Left lung (tissue), 10 donors: ENCODE measurements around the gene FAM120A. TPM values are rescaled to one million over a fixed set of nuclear protein-coding genes. Genes with fewer than 3 reads are reported as not detected.

Experiments used
- ATAC-seq: fragments of 200-7000 bp; cut with Tn5 transposase; one replicate; pipeline ENCODE4 v1.9.1; 2020; ENCODE audit warnings: moderate library complexity
- DNase-seq, 4 donors: peaks; one replicate each; pipeline ENCODE4 v3.0.0-alpha.2; 2013 to 2020
- H3K27ac ChIP-seq, 2 donors: fragments of 200-600 bp; sonication (generic) in 1 of 2; one replicate each; pipeline versions ENCODE4 v1.5.0 to v1.8.0; 2020 to 2021
- H3K27me3 ChIP-seq, 2 donors: fragments of 200-600 bp; sonication (generic) in 1 of 2; one replicate each; pipeline versions ENCODE4 v1.5.0 to v1.8.0; 2020 to 2021
- H3K36me3 ChIP-seq, 2 donors: fragments of 200-600 bp; sonication (generic) in 1 of 2; one replicate each; pipeline versions ENCODE4 v1.5.0 to v1.8.0; 2020 to 2021
- H3K4me1 ChIP-seq, 2 donors: fragments of 200-600 bp; one replicate each; pipeline ENCODE4 v1.8.0; 2021
- H3K4me3 ChIP-seq, 2 donors: fragments of 200-600 bp; sonication (generic) in 1 of 2; one replicate each; pipeline versions ENCODE4 v1.5.0 to v1.8.0; 2020 to 2021; ENCODE audit warnings: mild to moderate bottlenecking in 1 of 2
- H3K9me3 ChIP-seq, 2 donors: fragments of 200-600 bp; sonication (generic) in 1 of 2; one replicate each; pipeline versions ENCODE4 v1.5.0 to v1.8.0; 2020 to 2021
- intact Hi-C, 2 donors: fragments of 100-400 bp; cut with DNase I; formaldehyde crosslinking; loops; one replicate each; pipeline versions ENCODE4 v1.11.2 to v1.14.2; 2022
- polyA plus RNA-seq, 6 donors: library from polyadenylated mRNA; unstranded; fragments of 120-200 nt; gene quantifications; one replicate each; pipeline ENCODE4 v1.2.1, GENCODE V29; 2013; ENCODE audit not compliant: insufficient read length in 6 of 6
- total RNA-seq, 2 donors: library from RNA; stranded (reverse); fragmentation: NEBNext Ultra II Directional; extraction: Animal tissue kit (Norgen Biotek cat#: 25700); gene quantifications; one replicate each; pipeline ENCODE4 v1.2.1, GENCODE V29; 2021
- TF ChIP-seq, protein P1 (sequence below), 2 donors: fragments of 200-600 bp; sonication (generic) in 1 of 2; IDR thresholded peaks; one replicate each; pipeline versions ENCODE4 v1.5.0 to v1.8.0; 2021; ENCODE audit warnings: antibody characterized with exemption in 2 of 2
- donor health status: DM: no; HTN: yes; CAD: no.
- donor health status: DM: no; HTN: no; CAD: no.

FAM120A gene
- total and polyA plus RNA-seq, 8 donors: 61.0 to 160 (median 74.0) TPM

DNA sequence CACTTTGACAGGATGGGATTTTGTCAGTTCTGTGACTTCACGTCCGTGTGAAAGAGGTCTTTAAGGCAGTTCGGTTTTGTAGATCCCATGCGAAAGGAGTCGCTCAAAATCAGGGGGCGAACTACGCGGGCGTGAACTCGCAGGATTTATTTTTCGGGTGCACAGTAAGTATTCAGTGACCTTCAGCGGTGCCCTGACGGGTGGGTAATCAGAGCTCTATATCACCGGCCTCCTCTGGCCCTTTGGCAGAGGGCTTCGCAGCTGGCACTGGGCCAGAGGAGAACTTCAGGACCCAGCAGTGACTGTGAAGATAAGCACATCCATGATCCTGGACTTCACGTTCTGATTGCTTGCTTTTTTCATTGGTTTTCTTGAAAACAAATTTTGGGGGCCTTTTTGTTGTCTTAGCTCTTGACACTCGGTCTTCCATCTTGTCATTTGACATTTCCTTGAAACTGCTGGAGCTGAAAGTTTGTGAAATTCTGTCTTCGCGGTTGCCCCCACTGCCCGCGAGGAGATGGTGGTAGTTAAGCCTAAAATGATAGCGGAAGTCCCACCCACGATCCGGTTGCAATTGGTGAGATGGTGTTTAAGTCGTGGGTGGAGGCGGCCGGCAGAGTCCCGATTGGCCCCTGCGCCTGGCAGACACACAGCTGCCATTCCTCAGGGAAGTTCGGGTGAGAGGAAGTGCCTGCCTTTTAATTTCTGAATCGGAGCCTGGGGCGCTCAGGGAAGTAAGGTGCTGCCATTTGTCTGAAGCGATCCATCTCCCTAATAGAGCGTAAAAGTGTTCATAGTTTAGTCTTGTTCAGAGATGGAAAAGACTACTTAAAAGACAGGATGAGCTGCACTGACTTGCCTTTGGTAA is 1.8 kb downstream of the FAM120A start, which contains the start of gene FAM120AOS:
Gene FAM120AOS (minus strand): TSS at position 535 of the 868 bp plus-strand sequence. CDS start 872 bp downstream, outside the sequence.
- no peaks in the 10 kb centered on the region for H3K9me3 ChIP-seq
- peaks cover 0 to 9% of the 10 kb centered on the region in 2 donors for H3K36me3 ChIP-seq
- ATAC-seq: peak; percentile 87
- peak within 1 kb of the TSS; percentile 96 to 99 for H3K27ac ChIP-seq
- intact Hi-C loops: no loop called here
- TF ChIP-seq, protein P1, sequence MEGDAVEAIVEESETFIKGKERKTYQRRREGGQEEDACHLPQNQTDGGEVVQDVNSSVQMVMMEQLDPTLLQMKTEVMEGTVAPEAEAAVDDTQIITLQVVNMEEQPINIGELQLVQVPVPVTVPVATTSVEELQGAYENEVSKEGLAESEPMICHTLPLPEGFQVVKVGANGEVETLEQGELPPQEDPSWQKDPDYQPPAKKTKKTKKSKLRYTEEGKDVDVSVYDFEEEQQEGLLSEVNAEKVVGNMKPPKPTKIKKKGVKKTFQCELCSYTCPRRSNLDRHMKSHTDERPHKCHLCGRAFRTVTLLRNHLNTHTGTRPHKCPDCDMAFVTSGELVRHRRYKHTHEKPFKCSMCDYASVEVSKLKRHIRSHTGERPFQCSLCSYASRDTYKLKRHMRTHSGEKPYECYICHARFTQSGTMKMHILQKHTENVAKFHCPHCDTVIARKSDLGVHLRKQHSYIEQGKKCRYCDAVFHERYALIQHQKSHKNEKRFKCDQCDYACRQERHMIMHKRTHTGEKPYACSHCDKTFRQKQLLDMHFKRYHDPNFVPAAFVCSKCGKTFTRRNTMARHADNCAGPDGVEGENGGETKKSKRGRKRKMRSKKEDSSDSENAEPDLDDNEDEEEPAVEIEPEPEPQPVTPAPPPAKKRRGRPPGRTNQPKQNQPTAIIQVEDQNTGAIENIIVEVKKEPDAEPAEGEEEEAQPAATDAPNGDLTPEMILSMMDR (IDR thresholded peaks at IDR 0.05): no peak
- H3K4me3 ChIP-seq: peak within 1 kb of the TSS; percentile 86 to 98
- peak; percentile 87 to 94 (median 94) for DNase-seq
- H3K27me3 ChIP-seq: no peaks in the 10 kb centered on the region
- H3K4me1 ChIP-seq: peaks cover 29 to 56% of the 10 kb centered on the region in 2 donors

DNA sequence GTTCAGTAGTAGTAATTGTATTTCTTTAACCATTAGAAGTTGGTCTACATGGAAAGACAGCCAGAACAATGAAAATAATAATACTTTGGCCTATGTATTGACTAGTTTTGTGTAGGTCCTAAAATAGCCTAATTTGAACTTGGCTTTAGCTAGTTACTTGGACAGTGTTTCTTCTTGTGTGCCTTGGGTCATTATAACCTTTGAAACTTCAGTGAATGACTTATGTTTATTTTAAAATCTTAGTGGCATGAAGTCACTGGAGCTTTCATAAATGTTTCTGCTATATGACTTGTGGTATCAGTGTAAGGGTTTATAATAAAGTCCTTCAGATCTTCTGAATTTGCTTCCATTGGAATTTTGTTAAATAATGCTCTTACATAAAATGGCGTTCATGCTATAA is 4.5 kb downstream of the FAM120A start:
- Histone ChIP-seq H3K4me1 (peaks cover 31 to 66% of the 10 kb centered on the region in 2 donors), H3K36me3 (no peaks in the 10 kb centered on the region), H3K9me3 (no peaks in the 10 kb centered on the region), H3K27ac (no peak overlapping the region), H3K27me3 (no peaks in the 10 kb centered on the region), H3K4me3 (no peak overlapping the region)
- DNase-seq (no peak), ATAC-seq (no peak)
- TF ChIP-seq, protein P1 (IDR thresholded peaks at IDR 0.05): no peak
- intact Hi-C loops: no loop called here

DNA sequence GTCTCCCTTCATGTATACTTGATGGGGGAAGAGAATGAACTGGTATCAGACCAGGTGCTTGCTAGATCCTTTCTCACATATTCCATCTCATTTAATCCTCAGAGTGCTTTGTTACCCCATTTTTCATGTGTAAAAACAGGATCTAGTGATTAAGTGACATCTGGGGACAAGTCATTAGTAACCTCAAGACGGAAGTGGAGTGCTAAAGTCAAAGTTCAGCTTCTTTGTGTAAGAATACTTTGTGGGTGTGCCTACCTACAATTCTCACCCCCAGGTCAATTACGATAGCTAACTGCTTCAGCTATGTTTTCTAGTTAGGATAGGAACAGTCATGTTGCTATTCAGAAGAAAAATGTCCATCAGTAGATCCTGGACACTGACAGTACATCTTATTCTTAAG is 5.0 kb downstream of the FAM120A start:
- DNase-seq (no peak), ATAC-seq (no peak)
- Histone ChIP-seq H3K4me1 (peaks cover 31 to 71% of the 10 kb centered on the region in 2 donors), H3K27ac (no peak overlapping the region), H3K27me3 (no peaks in the 10 kb centered on the region), H3K9me3 (no peaks in the 10 kb centered on the region), H3K4me3 (no peak overlapping the region), H3K36me3 (no peaks in the 10 kb centered on the region)
- intact Hi-C loops: no loop called here
- TF ChIP-seq, protein P1 (IDR thresholded peaks at IDR 0.05): no peak

DNA sequence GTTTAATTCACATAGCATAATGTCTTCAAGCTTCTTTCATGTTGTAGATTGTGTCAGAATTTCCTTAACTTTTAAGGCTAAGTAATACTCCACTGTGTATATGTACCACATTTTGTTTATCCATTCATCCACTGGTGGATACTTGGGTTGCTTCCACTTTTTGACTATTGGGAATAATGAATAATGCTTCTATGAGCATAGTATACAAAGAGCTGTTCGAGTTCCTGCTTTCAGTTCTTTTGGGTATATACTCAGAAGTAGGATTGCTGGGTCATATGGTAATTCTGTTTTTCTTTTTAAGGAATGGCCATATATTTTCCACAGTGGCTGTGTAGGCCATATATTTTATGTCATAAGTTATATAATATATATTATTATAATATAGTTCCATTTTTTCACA is 5.5 kb downstream of the FAM120A start:
- intact Hi-C loops: no loop called here
- no peaks in the 10 kb centered on the region for H3K9me3 ChIP-seq
- no peak overlapping the region for H3K4me3 ChIP-seq
- TF ChIP-seq, protein P1 (IDR thresholded peaks at IDR 0.05): no peak
- H3K27me3 ChIP-seq: no peaks in the 10 kb centered on the region
- no peaks in the 10 kb centered on the region for H3K36me3 ChIP-seq
- ATAC-seq: no peak
- H3K27ac ChIP-seq: no peak overlapping the region
- peaks cover 31 to 76% of the 10 kb centered on the region in 2 donors for H3K4me1 ChIP-seq
- no peak for DNase-seq

DNA sequence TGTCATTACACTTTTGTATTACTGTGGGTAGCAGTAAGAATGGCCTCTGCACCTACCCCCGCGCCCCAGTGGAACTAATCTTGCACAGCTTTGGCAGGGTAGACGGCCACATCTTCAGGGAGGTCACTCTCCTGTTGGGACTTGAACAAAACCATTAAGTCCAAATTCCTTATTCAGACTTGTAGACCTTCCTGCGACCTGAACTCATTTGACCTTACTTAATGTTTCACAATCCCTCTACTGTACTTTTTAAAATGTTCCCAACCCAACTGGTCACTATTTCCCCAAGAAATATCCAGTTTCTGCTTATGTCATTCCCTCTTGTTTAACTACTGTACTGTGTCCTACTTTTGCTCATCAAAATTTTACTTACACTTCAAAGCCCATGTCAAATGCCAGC is 7.2 kb downstream of the FAM120A start:
- Histone ChIP-seq H3K9me3 (no peaks in the 10 kb centered on the region), H3K27ac (no peak overlapping the region), H3K4me1 (peaks cover 31 to 86% of the 10 kb centered on the region in 2 donors), H3K36me3 (no peaks in the 10 kb centered on the region), H3K4me3 (no peak overlapping the region), H3K27me3 (no peaks in the 10 kb centered on the region)
- DNase-seq: no peak
- intact Hi-C loops: no loop called here
- peak; percentile 37 for ATAC-seq
- TF ChIP-seq, protein P1 (IDR thresholded peaks at IDR 0.05): no peak
